ENCODE data around the gene HAP1.
"Not testable (repeated sequence)": the region's sequence is repeated elsewhere in the genome, so short reads cannot be mapped to it uniquely, and the experiment has no call there.

HAP1 gene

DNA sequence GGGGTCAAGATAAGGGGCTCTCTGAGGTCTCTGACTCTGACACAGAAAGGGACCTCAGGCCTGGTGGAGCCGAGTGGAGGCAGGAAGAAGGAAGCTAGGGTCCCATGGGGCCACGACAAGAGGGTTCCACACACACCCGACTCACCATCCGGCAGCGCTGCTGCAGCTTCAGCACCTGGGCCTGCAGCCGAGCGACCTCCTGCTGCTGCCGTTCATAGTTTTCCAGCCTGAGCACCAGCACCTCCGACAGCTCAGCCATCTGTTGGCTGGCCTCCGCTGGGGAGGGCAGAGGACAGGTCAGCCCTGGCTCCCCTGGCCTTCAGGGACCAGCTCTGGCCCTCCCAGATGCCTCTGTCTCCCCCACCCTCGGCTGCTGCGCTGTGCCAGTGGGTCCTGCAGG, 6.4 kb downstream of the HAP1 start:
- no peak for DNase-seq (ENCODE audit: low read depth in 2 of 2)

DNA sequence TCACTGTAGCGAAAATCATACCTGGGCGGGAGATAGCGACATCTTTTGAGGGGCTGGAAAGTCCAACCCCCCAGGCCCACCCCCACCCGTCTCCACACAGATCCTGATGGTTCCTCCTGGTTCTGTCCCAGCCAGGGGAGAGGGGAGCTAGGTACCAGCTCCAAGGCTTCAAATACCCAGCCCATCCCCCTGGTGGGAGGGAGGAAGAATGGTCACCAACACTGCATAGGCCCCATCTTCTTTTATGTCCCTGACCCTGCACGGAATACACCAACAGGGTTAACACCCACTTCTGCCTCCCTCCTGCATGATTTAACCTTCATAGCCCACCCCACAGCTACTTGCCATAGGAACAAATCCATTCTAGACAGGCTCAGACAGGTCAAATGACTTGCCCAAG, 9.3 kb downstream of the HAP1 start:
- DNase-seq (ENCODE audit: low read depth in 2 of 2) = no peak

DNA sequence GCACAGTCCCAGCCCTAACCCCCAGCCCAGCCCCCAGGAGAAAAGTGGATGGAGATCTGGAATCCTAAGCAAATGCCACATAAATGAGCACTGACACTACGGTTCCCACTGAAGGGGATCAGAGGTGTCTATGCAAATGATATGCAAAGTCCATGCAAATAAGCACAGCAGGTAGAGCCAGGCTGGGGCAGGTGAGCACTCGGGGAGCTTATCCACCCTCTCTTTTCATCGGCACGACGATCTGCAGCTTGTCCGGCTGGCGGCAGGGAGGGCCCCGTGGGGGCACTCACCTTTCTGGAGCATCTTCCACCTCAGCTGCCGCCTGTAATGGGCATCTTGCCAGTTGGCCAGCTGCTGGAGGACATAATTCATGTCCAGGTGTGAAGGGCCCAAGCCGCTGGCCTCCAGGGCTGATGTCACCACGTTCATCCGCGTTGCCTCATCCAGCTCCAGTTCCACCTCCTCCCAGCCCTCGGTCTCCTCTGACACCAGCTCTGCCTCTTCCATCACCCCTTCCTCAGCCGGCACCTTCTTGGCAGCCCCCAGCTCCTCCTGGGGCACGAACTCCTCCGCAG, 9.9 kb downstream of the HAP1 start:
- no peak for DNase-seq (ENCODE audit: low read depth in 2 of 2)

GRCh38 chr17:41723801-41724475, 10.5 kb downstream of the HAP1 start:
- no peak for DNase-seq (ENCODE audit: low read depth in 2 of 2)

DNA sequence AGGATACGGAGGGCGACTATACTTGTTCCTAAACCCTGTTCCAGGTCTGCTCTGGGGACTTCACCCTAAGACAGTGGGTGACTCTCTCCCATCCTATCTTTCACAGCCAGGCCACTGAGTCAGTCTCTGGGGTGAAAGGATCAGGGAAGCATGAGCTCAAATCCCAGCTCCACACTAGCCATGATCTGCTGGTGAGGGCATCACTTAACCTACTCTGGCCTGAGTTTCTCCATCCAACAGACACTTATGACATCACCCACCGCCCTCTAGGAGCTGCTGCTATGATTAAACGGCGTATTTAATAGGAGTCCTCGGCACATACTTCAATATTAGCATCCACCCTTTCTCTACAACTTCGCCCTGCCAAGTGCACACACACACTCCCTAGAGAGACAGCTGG, 12.2 kb downstream of the HAP1 start:
- no peak for DNase-seq (ENCODE audit: low read depth in 2 of 2)

GRCh38 chr17:41718287-41718645, 16.2 kb downstream of the HAP1 start:
- no peak for DNase-seq (ENCODE audit: low read depth in 2 of 2)

- DNase-seq (ENCODE audit: low read depth in 2 of 2) = no peak
Measured at GRCh38 chr17:41717408-41718286, 16.8 kb downstream of the HAP1 start.

DNA sequence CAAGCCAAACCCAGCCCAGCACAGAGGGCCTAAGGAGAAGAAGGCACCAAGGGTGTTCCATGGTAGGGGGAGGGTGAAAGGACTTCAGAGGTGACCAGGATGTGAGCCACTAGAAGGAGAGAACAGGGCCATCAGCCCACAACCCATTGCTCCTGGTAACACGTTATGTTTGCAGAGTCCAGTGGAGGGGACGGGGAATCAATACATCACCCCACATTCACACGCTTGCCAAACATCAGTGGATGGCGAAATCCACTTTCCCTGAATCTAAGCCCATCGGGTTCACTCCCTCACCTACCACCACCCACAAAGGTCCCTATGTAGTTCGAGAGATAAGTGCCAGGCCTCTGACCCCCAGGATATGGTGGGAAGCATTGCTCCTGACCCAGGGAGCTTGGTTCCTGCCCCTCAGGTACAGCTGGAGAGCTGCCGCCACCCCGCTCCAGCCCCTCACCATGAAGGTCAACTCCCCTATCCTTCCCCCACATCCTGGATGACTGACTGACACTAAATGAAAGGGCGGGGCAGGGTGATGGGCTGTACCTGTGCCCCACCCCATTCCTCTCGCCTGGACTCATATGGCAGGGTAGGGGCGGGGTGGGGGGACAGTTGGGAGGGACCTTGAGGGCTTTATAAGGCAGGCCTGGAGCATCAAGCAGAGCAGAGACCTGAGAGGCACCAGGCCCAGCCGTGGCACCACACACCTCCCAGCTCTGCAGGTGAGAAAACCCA, 22.6 kb downstream of the HAP1 start, which contains the start of gene GAST:
GAST (plus strand) TSS at position 663 of the 732 bp plus-strand sequence. CDS start 3,106 bp downstream, outside the sequence.
- DNase-seq (ENCODE audit: low read depth in 2 of 2) = no peak

- no peak for DNase-seq (ENCODE audit: low read depth in 2 of 2)
Measured at GRCh38 chr17:41710472-41711090, 23.9 kb downstream of the HAP1 start.

DNA sequence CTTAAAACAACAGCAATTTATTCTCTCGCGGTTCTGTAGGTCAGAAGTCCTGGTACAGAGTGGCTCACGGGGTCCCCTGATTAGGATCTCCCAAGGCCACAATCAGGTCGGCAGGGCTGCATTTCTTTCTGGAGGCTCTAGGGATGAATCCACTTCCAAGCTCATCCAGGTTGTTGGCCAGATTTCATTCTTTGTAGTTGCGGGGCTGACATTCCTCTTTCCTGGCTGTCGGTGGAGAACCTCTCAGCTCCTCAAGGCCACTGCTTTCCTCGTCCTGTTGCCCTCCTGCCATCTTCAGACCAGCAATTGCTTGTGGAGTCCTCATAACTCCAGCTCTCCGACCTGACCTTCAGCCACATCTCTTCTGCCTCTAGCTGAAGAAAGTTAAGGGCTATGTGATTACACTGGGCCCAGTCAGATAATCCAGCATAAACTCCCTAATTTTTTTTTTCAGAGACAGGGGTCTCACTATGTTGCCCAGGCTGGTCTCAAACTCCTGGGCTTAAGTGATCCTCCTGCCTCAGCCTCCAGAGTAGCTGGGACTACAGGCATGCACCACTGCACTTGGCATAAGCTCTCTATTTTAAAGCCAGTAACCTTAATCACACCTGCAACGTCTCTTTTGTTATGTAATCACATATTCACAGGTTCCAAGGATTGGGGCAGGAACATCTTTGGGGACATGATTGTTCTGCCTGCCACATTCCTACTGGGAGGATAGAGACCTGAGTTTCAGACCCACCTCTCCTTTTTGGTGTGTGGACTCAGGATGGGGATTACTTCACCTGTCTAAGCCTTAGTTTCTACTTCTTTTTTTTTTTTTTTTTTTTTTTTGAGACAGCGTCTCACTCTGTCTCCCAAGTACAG, 26.4 kb downstream of the HAP1 start:
- no peak for DNase-seq (ENCODE audit: low read depth in 2 of 2)

- DNase-seq (ENCODE audit: low read depth in 2 of 2) = no peak
Measured at GRCh38 chr17:41705271-41705991, 29.0 kb downstream of the HAP1 start.

GRCh38 chr17:41702712-41703111, 31.7 kb downstream of the HAP1 start:
- no peak for DNase-seq (ENCODE audit: low read depth in 2 of 2)

GRCh38 chr17:41700843-41701242, 33.6 kb downstream of the HAP1 start:
- DNase-seq (ENCODE audit: low read depth in 2 of 2) = not testable (repeated sequence)

- no peak for DNase-seq (ENCODE audit: low read depth in 2 of 2)
Measured at GRCh38 chr17:41697122-41697962, 37.1 kb downstream of the HAP1 start.

DNA sequence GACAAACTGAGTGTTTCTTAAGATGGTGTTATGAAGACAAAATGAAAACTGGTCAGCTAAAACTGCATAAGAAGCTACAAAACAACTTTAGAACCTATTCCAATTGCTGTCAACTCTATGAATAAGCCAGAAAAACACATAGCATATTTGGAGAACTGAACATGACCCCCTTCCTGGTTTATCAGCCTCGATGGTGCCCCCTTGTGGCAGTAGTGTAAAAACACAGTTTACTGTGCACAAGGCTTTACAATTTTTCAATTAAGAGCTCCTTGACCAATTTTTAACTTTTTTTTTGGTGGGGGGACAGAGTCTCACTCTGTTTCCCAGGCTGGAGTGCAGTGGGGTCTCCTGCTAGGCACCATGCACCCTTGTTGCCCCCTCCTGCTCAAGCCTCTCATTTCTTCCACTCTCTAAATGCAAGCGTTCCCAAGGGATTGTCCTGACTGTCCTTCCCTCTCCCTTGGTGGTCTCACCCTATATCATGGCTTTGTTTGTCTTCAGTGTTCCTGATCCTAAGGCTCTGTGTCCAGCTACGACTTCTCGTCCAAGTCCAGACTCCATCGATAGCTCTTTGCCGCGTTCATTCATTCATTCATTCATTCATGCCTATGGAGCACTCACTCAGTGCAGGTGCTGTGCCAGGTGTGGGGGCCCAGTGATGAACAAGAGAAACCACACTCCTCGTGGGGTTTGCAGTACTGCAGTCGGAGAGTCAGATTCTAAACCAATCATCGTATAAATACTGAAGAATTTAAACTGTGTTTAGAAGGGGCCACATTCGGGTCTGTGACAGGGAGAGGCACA, 38.3 kb downstream of the HAP1 start:
- peak; percentile 54 to 72 for DNase-seq (ENCODE audit: low read depth in 2 of 2)

- DNase-seq (ENCODE audit: low read depth in 2 of 2) = no peak
Measured at GRCh38 chr17:41695134-41695661, 39.2 kb downstream of the HAP1 start.

DNA sequence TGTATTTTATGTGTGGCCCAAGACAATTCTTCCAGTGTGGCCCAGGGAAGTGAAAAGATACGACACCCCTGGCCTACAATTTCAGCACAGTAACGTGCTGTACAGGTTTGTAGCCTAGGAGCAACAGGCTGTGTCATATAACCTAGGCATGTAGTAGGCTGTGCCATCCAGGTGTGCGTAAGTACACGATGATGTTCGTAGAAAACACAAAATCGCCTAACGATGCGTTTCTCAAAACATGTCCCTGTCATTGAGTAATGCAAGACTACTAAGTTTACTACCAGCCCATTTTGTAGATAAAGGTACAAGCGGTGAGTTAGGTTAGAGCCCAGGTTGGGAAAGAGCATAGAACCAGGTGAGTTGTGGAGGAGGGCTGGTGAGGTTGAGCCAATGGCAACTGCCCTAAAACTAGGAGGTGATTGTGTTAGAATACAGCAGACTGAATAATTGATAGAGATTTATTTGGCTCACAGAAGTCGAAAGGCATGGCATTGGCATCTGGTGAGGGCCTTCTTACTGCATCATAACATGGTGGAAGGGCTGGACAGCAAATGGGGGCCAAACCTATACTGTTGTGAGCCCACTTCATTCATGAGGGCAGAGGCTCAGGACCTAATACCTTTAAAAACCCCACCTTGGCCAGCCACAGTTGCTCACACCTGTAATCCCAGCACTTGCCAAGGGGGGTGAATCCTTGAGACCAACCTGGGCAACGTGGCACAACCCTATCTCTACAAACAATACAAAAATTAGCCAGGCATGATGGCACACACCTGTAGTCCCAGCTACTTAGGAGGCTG, 41.5 kb downstream of the HAP1 start:
- DNase-seq (ENCODE audit: low read depth in 2 of 2) = no peak
